Testis (tissue), 3 donors: ENCODE measurements around the gene SPESP1. TPM values are rescaled to one million over a fixed set of nuclear protein-coding genes. Genes with fewer than 3 reads are reported as not detected.

Experiments
- DNase-seq: peaks from one replicate; pipeline ENCODE4 v3.0.0-alpha.2; 2019
- H3K27ac ChIP-seq, 2 donors: fragments of 200-600 bp; sonication (generic); one replicate each; pipeline ENCODE4 v1.5.1; 2019
- H3K27me3 ChIP-seq: fragments of 200-600 bp; sonication (generic); one replicate; pipeline ENCODE4 v1.5.1; 2019
- H3K36me3 ChIP-seq: fragments of 200-600 bp; sonication (generic); one replicate; pipeline ENCODE4 v1.5.1; 2017; ENCODE audit warnings: low read depth; ENCODE audit errors: missing control alignments
- H3K4me1 ChIP-seq: fragments of 200-600 bp; sonication (generic); one replicate; pipeline ENCODE4 v1.5.1; 2019
- H3K4me3 ChIP-seq, 2 donors: fragments of 200-600 bp; sonication (generic); one replicate each; pipeline ENCODE4 v1.5.1; 2017 to 2019
- H3K9me3 ChIP-seq: fragments of 200-600 bp; sonication (generic); one replicate; pipeline ENCODE4 v1.5.1; 2017
- CTCF ChIP-seq, 3 experiments: fragments of 450-650 bp in 2 of 3; fragments of 200-600 bp in 1 of 3; sonication (generic) in 1 of 3; IDR thresholded peaks; one replicate each; pipeline ENCODE4 v1.5.1; 2016 to 2019; ENCODE audit warnings: antibody characterized with exemption in 3 of 3, mild to moderate bottlenecking in 2 of 3, moderate library complexity in 1 of 3
- POLR2A ChIP-seq: fragments of 450-650 bp; IDR thresholded peaks from one replicate; pipeline ENCODE4 v1.6.1; 2017; ENCODE audit warnings: antibody characterized with exemption, mild to moderate bottlenecking, moderate library complexity
- WGBS, 2 donors: methylation state at CpG; one replicate each; pipeline ENCODE4 v1.1.5; 2018; 5-methylcytosine and 5-hydroxymethylcytosine counted together
- intact Hi-C: fragments of 100-400 bp; cut with DNase I; formaldehyde crosslinking; loops from one replicate; pipeline ENCODE4 v1.15.1; 2023; ENCODE audit warnings: low total_unique reads
- polyA plus RNA-seq: library from polyadenylated mRNA; stranded (reverse); fragments of 350-450 nt; fragmentation: Illumina TruSeq; extraction: RNeasy Lipid Tissue Mini Kit (QIAGEN cat#74804); gene quantifications from one replicate; pipeline ENCODE4 v1.2.3, GENCODE V29; 2014; ENCODE audit warnings: low read depth, low replicate concordance; ENCODE audit not compliant: insufficient read depth
- total RNA-seq, 2 donors: library from RNA; depleted of rRNA; stranded (reverse); fragments of >200 nt; gene quantifications; one replicate each; pipeline ENCODE4 v1.2.3, GENCODE V29; 2016

Gene SPESP1
- total and polyA plus RNA-seq, 3 donors from 2014 or later = 50.4 to 67.6 (median 67.1) TPM

- WGBS, 2 donors = 90 to 93% methylated on average over 3 of the region's 3 CpGs
- H3K4me3 ChIP-seq = no peak overlapping the region
- DNase-seq = no peak
- no peaks in the 10 kb centered on the region for H3K36me3 ChIP-seq
- no peaks in the 10 kb centered on the region for H3K27me3 ChIP-seq
- no peak overlapping the region for H3K27ac ChIP-seq
- intact Hi-C loops = no loop called here
- no peaks in the 10 kb centered on the region for H3K9me3 ChIP-seq
- H3K4me1 ChIP-seq = peaks cover 11% of the 10 kb centered on the region
- TF ChIP-seq POLR2A (no peak), CTCF (IDR thresholded peaks at IDR 0.05) (no peak)
These were observed 48.7 kb downstream of the SPESP1 start for GRCh38 chr15:68979006-68979405.

- H3K9me3 ChIP-seq = no peaks in the 10 kb centered on the region
- TF ChIP-seq CTCF (IDR thresholded peaks at IDR 0.05) (no peak), POLR2A (no peak)
- no peaks in the 10 kb centered on the region for H3K27me3 ChIP-seq
- WGBS, 2 donors = 88 to 92% methylated on average over 1 of the region's 1 CpG
- peaks cover 17% of the 10 kb centered on the region for H3K4me1 ChIP-seq
- intact Hi-C loops = no loop called here
- no peak overlapping the region for H3K4me3 ChIP-seq
- DNase-seq = no peak
- H3K27ac ChIP-seq = no peak overlapping the region
- H3K36me3 ChIP-seq = no peaks in the 10 kb centered on the region
These were observed 49.5 kb downstream of the SPESP1 start for GRCh38 chr15:68979816-68980215.

GRCh38 chr15:68980786-68981185 lies 50.5 kb downstream of the SPESP1 start:
- H3K36me3 ChIP-seq = no peaks in the 10 kb centered on the region
- H3K4me1 ChIP-seq = peaks cover 23% of the 10 kb centered on the region
- intact Hi-C loops = no loop called here
- TF ChIP-seq POLR2A = no peak
- no peak for TF ChIP-seq CTCF (IDR thresholded peaks at IDR 0.05)
- H3K27me3 ChIP-seq = no peaks in the 10 kb centered on the region
- no peak for DNase-seq
- no peak overlapping the region for H3K27ac ChIP-seq
- H3K4me3 ChIP-seq = no peak overlapping the region
- H3K9me3 ChIP-seq = no peaks in the 10 kb centered on the region

GRCh38 chr15:68981941-68982340 lies 51.6 kb downstream of the SPESP1 start:
- no peaks in the 10 kb centered on the region for H3K36me3 ChIP-seq
- WGBS, 2 donors = 92 to 95% methylated on average over 4 of the region's 4 CpGs
- H3K9me3 ChIP-seq = no peaks in the 10 kb centered on the region
- no peak overlapping the region for H3K27ac ChIP-seq
- no peak for DNase-seq
- H3K27me3 ChIP-seq = no peaks in the 10 kb centered on the region
- H3K4me3 ChIP-seq = no peak overlapping the region
- intact Hi-C loops = no loop called here
- TF ChIP-seq CTCF (IDR thresholded peaks at IDR 0.05) = no peak
- no peak for TF ChIP-seq POLR2A
- H3K4me1 ChIP-seq = peaks cover 23% of the 10 kb centered on the region

GRCh38 chr15:68982976-68983563 lies 52.7 kb downstream of the SPESP1 start:
- Histone ChIP-seq H3K4me1 (peaks cover 23% of the 10 kb centered on the region), H3K36me3 (no peaks in the 10 kb centered on the region)

More at GRCh38 chr15:68982976-68983563, 52.7 kb downstream of the SPESP1 start:
- H3K27ac ChIP-seq = peak overlapping the region; percentile 44 to 73
- 69 to 86% methylated on average over 6 of the region's 6 CpGs for WGBS, 2 donors
- H3K27me3 ChIP-seq = no peaks in the 10 kb centered on the region
- intact Hi-C loops = no loop called here
- no peaks in the 10 kb centered on the region for H3K9me3 ChIP-seq
- no peak overlapping the region for H3K4me3 ChIP-seq
- no peak for DNase-seq
- TF ChIP-seq POLR2A = no peak
- no peak for TF ChIP-seq CTCF (IDR thresholded peaks at IDR 0.05)
